ENCODE results near the gene TMTC2. TPM values are rescaled to one million over a fixed set of nuclear protein-coding genes. Genes with fewer than 3 reads are reported as not detected.

The TMTC2 gene
- total and polyA plus RNA-seq, 10 of the 15 experiments (the other 5 are each of a cell fraction or from before 2014, with no cell fraction given): 0.14 to 9.7 (median 1.2) TPM

DNA sequence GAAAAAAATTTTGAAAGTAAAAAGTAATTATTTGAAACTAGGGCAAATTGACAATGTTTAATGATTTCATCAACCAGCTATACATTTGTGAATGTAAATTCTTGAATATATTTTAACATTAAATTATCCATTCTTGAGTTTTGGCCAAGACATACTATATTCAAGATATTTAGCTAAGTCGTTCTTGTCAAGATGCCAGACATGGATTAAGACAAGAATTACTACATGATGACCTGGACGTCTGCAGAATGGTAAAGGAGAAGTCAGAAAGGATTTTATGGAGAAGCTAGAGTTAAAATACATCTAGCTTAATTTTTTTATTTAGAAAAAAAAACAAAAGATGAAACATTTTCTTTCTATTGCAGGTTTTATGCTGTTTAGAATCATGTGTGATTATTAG lies 255.8 kb downstream of the TMTC2 start (continued):
- TF ChIP-seq NFXL1 (IDR thresholded peaks at IDR 0.05; ENCODE audit: borderline replicate concordance) (no peak), RUNX3 (IDR thresholded peaks at IDR 0.05; ENCODE audit: low read length) (no peak), TCF12 (IDR thresholded peaks at IDR 0.05; ENCODE audit: low read depth, low read length) (no peak), MTA2 (IDR thresholded peaks at IDR 0.05; ENCODE audit: low read depth) (no peak), ATF7 (IDR thresholded peaks at IDR 0.05; ENCODE audit: low read depth) (no peak)

DNA sequence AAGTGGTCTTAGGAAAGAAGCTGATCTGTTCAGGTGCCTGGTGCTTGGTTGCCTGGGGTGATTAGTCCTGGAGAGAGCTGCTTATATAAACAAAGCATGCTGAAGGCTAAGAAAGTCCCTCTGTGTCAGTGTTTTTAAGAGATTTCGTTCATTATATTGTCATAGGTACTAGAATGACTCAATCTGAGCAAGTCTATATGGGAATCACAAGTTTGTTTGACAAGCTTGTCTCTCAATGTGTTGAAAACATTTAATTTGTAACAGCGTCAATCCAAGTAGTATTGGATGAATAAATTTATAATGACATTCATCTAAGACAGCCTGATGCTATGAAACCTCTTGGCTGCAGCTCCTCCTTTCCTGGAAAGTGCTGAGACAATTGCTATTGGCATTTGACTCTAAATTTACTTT lies 256.3 kb downstream of the TMTC2 start:
- Histone ChIP-seq H2AFZ (ENCODE audit: control insufficient read depth, low read depth, low read length) (no peak overlapping the region), H3K36me3 (ENCODE audit: control insufficient read depth in 2 of 2, insufficient read depth in 2 of 2, low read length in 1 of 2) (no peaks in the 10 kb centered on the region), H3K9ac (ENCODE audit: control insufficient read depth, insufficient read depth, low read length) (no peak overlapping the region), H3K4me1 (ENCODE audit: control insufficient read depth, insufficient read depth, low read length) (no peaks in the 10 kb centered on the region), H3K79me2 (ENCODE audit: control insufficient read depth, insufficient read depth, low read length) (no peaks in the 10 kb centered on the region), H4K20me1 (ENCODE audit: control insufficient read depth, insufficient read depth) (no peaks in the 10 kb centered on the region), H3K27me3 (replicated peaks in 1 of 2; ENCODE audit: control insufficient read depth in 2 of 2, insufficient read depth in 2 of 2, low read length in 1 of 2) (no peaks in the 10 kb centered on the region), H3K4me3 (no peak overlapping the region), H3K4me2 (ENCODE audit: control insufficient read depth, insufficient read depth) (no peak overlapping the region), H3K27ac (ENCODE audit: control insufficient read depth, insufficient read depth) (no peak overlapping the region), H3K9me3 (replicated peaks; ENCODE audit: control insufficient read depth, insufficient read depth, low read length) (no peaks in the 10 kb centered on the region)
- in situ Hi-C loops (cut with MboI) (no loop called here), intact Hi-C loops (cut with micrococcal nuclease; ENCODE audit: unreplicated experiment) (no loop called here)
- TF ChIP-seq CREB1 (IDR thresholded peaks at IDR 0.05; ENCODE audit: low read depth) (0 out of 2 replicates have a peak, but pooled peaks have one; percentile 15), JUNB (IDR thresholded peaks at IDR 0.05) (0 out of 2 replicates have a peak, but pooled peaks have one; percentile 23), ATF7 (IDR thresholded peaks at IDR 0.05; ENCODE audit: low read depth) (0 out of 2 replicates have a peak, but pooled peaks have one; percentile 16), ZSCAN29 (IDR thresholded peaks at IDR 0.05) (no peak)
- POLR2A ChIA-PET: interaction anchor here (0.6 kb wide), 1 partner anchor 79 kb away, joined by 3 read pairs; no protein-coding TSS in a partner anchor
- ATAC-seq: peak; percentile 81
- RAD21 ChIA-PET (ENCODE audit: unreplicated experiment): interaction anchor here (0.6 to 1.4 kb wide), 4 partner anchors 10 to 257 kb away, joined by 3 to 4 read pairs (median 3); partner anchors contain the start of gene TMTC2
- CTCF ChIA-PET: interaction anchor here (1.6 kb wide), 1 partner anchor 258 kb away, joined by 5 read pairs; no protein-coding TSS in a partner anchor
- FAIRE-seq: no peak
- no TSS peak for BruUV-seq (replicated peaks)
- 5% methylated on average over 2 of the region's 2 CpGs for WGBS (ENCODE audit: insufficient coverage, insufficient replicate concordance, low lambda C conversion rate, missing lambda C conversion rate)
- no peak for DNase-seq (ENCODE audit: low read depth, low spot score)
- SMC1A ChIA-PET (ENCODE audit: uncharacterized antibody, unreplicated experiment): interaction anchor here (1.1 to 1.6 kb wide), 4 partner anchors 8 to 257 kb away, joined by 3 to 4 read pairs (median 4); no protein-coding TSS in a partner anchor

Measured in GM12878 (cell line).